Measurements from ENCODE around the gene FASTK. TPM values are rescaled to one million over a fixed set of nuclear protein-coding genes. Genes with fewer than 3 reads are reported as not detected.

Gene FASTK
- total RNA-seq, 1 experiment from 2014 or later: 95.0 TPM

DNA sequence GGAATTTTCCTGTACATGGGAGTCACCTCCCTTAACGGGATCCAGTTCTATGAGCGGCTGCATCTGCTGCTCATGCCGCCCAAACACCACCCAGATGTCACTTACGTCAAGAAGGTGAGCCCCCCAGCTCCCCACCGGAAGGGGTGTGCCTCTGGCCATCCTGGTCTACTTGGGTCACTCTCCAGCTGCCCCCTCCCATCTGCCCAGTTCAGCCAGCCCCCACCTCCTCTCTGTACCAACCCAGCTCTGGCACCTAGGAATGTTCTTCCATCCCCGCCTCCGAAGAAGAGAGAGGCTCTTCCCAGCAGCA lies 5.0 kb downstream of the FASTK start:
- DNase-seq (ENCODE audit: low read depth, low spot score): no peak
- H3K27me3 ChIP-seq (ENCODE audit: control insufficient read depth, insufficient read depth, low read length): no peaks in the 10 kb centered on the region
- ATAC-seq: no peak

DNA sequence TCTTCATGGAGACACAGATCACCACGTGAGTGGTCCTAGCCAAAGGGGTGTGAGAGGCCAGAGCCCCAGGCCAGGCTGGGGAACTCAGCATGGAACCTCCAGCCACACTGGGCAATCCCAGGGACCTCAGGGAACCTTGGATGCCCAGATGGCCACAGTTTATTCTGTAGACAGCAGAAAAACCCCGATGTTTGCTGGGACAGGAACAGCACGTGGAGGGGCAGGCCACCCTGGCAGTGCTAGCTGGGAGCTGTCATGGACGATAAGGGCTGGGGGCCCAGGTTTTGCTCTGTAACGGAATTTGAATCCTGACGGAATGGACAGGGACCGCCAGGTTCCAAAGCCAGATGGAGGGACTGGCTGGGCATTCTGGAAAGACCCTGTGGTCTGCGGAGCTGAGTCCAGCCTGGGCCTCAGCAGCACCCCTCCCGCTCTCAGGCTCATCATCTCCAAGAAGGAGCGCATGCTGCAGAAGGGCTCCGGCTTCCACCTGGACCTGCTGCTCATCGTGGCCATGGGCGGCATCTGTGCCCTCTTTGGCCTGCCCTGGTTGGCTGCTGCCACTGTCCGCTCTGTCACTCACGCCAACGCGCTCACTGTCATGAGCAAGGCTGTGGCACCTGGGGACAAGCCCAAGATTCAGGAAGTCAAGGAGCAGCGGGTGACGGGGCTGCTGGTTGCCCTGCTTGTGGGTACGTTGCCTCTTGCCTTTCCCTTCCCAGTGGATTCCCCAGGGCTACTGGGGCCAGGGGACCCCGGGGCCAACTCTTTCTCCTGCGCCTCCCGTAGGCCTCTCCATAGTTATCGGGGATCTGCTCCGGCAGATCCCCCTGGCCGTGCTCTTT lies 5.6 kb downstream of the FASTK start:
- Histone ChIP-seq H3K27ac (ENCODE audit: low read length) (no peak overlapping the region), H3K4me1 (ENCODE audit: control insufficient read depth, insufficient read depth, low read length) (peaks cover 44% of the 10 kb centered on the region), H3K4me3 (ENCODE audit: low read depth in 2 of 2, low read length in 2 of 2) (no peak overlapping the region), H3K27me3 (ENCODE audit: control insufficient read depth, insufficient read depth, low read length) (no peaks in the 10 kb centered on the region), H3K36me3 (ENCODE audit: control insufficient read depth, insufficient read depth, low read length) (peaks cover 3% of the 10 kb centered on the region; the same call in 1 of the 2 replicates), H3K9me3 (ENCODE audit: control insufficient read depth, insufficient read depth, low read depth, low read length) (no peaks in the 10 kb centered on the region)
- intact Hi-C loops (cut with micrococcal nuclease; ENCODE audit: unreplicated experiment): loop anchor here (5.0 kb wide), 1 partner anchor 37 kb away; no protein-coding TSS in a partner anchor
- no TSS peak for BruUV-seq (replicated peaks)
- TF ChIP-seq, protein P1, sequence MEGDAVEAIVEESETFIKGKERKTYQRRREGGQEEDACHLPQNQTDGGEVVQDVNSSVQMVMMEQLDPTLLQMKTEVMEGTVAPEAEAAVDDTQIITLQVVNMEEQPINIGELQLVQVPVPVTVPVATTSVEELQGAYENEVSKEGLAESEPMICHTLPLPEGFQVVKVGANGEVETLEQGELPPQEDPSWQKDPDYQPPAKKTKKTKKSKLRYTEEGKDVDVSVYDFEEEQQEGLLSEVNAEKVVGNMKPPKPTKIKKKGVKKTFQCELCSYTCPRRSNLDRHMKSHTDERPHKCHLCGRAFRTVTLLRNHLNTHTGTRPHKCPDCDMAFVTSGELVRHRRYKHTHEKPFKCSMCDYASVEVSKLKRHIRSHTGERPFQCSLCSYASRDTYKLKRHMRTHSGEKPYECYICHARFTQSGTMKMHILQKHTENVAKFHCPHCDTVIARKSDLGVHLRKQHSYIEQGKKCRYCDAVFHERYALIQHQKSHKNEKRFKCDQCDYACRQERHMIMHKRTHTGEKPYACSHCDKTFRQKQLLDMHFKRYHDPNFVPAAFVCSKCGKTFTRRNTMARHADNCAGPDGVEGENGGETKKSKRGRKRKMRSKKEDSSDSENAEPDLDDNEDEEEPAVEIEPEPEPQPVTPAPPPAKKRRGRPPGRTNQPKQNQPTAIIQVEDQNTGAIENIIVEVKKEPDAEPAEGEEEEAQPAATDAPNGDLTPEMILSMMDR (IDR thresholded peaks at IDR 0.05): no peak
- TF ChIP-seq POLR2AphosphoS5 (IDR thresholded peaks at IDR 0.05; ENCODE audit: low read depth, low read length): no peak; the same call in 1 of the 2 replicates
- TF ChIP-seq, protein P2, sequence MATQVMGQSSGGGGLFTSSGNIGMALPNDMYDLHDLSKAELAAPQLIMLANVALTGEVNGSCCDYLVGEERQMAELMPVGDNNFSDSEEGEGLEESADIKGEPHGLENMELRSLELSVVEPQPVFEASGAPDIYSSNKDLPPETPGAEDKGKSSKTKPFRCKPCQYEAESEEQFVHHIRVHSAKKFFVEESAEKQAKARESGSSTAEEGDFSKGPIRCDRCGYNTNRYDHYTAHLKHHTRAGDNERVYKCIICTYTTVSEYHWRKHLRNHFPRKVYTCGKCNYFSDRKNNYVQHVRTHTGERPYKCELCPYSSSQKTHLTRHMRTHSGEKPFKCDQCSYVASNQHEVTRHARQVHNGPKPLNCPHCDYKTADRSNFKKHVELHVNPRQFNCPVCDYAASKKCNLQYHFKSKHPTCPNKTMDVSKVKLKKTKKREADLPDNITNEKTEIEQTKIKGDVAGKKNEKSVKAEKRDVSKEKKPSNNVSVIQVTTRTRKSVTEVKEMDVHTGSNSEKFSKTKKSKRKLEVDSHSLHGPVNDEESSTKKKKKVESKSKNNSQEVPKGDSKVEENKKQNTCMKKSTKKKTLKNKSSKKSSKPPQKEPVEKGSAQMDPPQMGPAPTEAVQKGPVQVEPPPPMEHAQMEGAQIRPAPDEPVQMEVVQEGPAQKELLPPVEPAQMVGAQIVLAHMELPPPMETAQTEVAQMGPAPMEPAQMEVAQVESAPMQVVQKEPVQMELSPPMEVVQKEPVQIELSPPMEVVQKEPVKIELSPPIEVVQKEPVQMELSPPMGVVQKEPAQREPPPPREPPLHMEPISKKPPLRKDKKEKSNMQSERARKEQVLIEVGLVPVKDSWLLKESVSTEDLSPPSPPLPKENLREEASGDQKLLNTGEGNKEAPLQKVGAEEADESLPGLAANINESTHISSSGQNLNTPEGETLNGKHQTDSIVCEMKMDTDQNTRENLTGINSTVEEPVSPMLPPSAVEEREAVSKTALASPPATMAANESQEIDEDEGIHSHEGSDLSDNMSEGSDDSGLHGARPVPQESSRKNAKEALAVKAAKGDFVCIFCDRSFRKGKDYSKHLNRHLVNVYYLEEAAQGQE (IDR thresholded peaks at IDR 0.05; ENCODE audit: insufficient read depth in 1 of 2, low read depth in 2 of 2, low read length in 1 of 2): no peak
- no peak for TF ChIP-seq SIN3A (IDR thresholded peaks at IDR 0.05; ENCODE audit: borderline replicate concordance, insufficient read depth, low read depth, low read length)
- no peak for TF ChIP-seq TCF7L2 (IDR thresholded peaks at IDR 0.05; ENCODE audit: low read depth, low read length)
- ChIA-PET CTCF (no interaction called here), POLR2A (no interaction called here)
- in situ Hi-C loops (cut with HindIII; ENCODE audit: low pct_unique_long_range_greater_than_20kb, low sequenced_read_pairs): no loop called here
- no peak for ATAC-seq
- no peak for DNase-seq (ENCODE audit: low read depth, low spot score)

More for the DNA sequence above, 5.0 kb downstream of the FASTK start:
- Histone ChIP-seq H3K36me3 (ENCODE audit: control insufficient read depth, insufficient read depth, low read length) (no peaks in the 10 kb centered on the region; the same call in 1 of the 2 replicates), H3K9me3 (ENCODE audit: control insufficient read depth, insufficient read depth, low read depth, low read length) (no peaks in the 10 kb centered on the region), H3K4me3 (ENCODE audit: low read depth in 2 of 2, low read length in 2 of 2) (no peak overlapping the region), H3K4me1 (ENCODE audit: control insufficient read depth, insufficient read depth, low read length) (peaks cover 44% of the 10 kb centered on the region), H3K27ac (ENCODE audit: low read length) (no peak overlapping the region)
- TF ChIP-seq, protein P2 (IDR thresholded peaks at IDR 0.05; ENCODE audit: insufficient read depth in 1 of 2, low read depth in 2 of 2, low read length in 1 of 2): no peak
- TF ChIP-seq POLR2AphosphoS5 (IDR thresholded peaks at IDR 0.05; ENCODE audit: low read depth, low read length) (no peak), TCF7L2 (IDR thresholded peaks at IDR 0.05; ENCODE audit: low read depth, low read length) (no peak), SIN3A (IDR thresholded peaks at IDR 0.05; ENCODE audit: borderline replicate concordance, insufficient read depth, low read depth, low read length) (no peak)
- TF ChIP-seq, protein P1 (IDR thresholded peaks at IDR 0.05): no peak
- intact Hi-C loops (cut with micrococcal nuclease; ENCODE audit: unreplicated experiment): loop anchor here (5.0 kb wide), 1 partner anchor 37 kb away; no protein-coding TSS in a partner anchor
- in situ Hi-C loops (cut with HindIII; ENCODE audit: low pct_unique_long_range_greater_than_20kb, low sequenced_read_pairs): no loop called here
- BruUV-seq (replicated peaks): no TSS peak
- ChIA-PET POLR2A (no interaction called here), CTCF (no interaction called here)
